Kidney (tissue), 11 donors: ENCODE measurements around the gene AMDHD2. TPM values are rescaled to one million over a fixed set of nuclear protein-coding genes. Genes with fewer than 3 reads are reported as not detected.
"Not testable (repeated sequence)": the region's sequence is repeated elsewhere in the genome, so short reads cannot be mapped to it uniquely, and the experiment has no call there.

Experiments used
- DNase-seq, 5 donors: peaks; one replicate each; pipeline ENCODE4 v3.0.0-alpha.2; 2013 to 2020
- FAIRE-seq: peaks from 2 replicates; lab custom pipeline; 2012; peaks lifted over from hg19 to GRCh38; lab: Jason Lieb, UNC
- H3K27ac ChIP-seq, 2 donors: one replicate each; pipeline ENCODE4 v1.7.0; 2013; ENCODE audit warnings: low read depth in 2 of 2, low read length in 2 of 2, inconsistent platforms in 1 of 2
- H3K27me3 ChIP-seq: one replicate; pipeline ENCODE4 v1.7.1; 2013; ENCODE audit warnings: low read length, inconsistent platforms; ENCODE audit not compliant: control insufficient read depth, insufficient read depth
- H3K36me3 ChIP-seq, 3 donors: one replicate each; pipeline versions ENCODE4 v1.7.0 to v1.7.1; 2013; ENCODE audit warnings: low read length in 3 of 3, control low read depth in 1 of 3, inconsistent platforms in 1 of 3; ENCODE audit not compliant: insufficient read depth in 3 of 3, control insufficient read depth in 2 of 3
- H3K4me1 ChIP-seq, 3 donors: one replicate each; pipeline versions ENCODE4 v1.7.0 to v1.7.1; 2013; ENCODE audit warnings: low read length in 3 of 3, inconsistent platforms in 1 of 3, low read depth in 1 of 3; ENCODE audit not compliant: control insufficient read depth in 2 of 3, insufficient read depth in 2 of 3
- H3K4me3 ChIP-seq, 3 donors: one replicate each; pipeline versions ENCODE4 v1.7.0 to v1.8.1; 2013; ENCODE audit warnings: low read length in 3 of 3, control low read depth in 1 of 3, inconsistent platforms in 1 of 3
- H3K9ac ChIP-seq, 3 donors: one replicate each; pipeline versions ENCODE4 v1.7.0 to v1.7.1; 2013; ENCODE audit warnings: low read length in 3 of 3, control low read depth in 1 of 3, inconsistent platforms in 1 of 3
- H3K9me3 ChIP-seq, 3 donors: one replicate each; pipeline versions ENCODE4 v1.7.0 to v1.7.1; 2013; ENCODE audit warnings: low read length in 3 of 3, control low read depth in 1 of 3, inconsistent platforms in 1 of 3; ENCODE audit not compliant: control insufficient read depth in 2 of 3, insufficient read depth in 1 of 3
- intact Hi-C: fragments of 100-400 bp; cut with DNase I; formaldehyde crosslinking; loops from one replicate; pipeline ENCODE4 v1.11.1; 2022
- microRNA-seq: library from miRNA; unstranded; fragments of <30 nt; microRNA quantifications from one replicate; pipeline ENCODE4 v1.2.0, GENCODE V29; 2020
- polyA plus RNA-seq: library from polyadenylated mRNA; stranded (reverse); fragments of 350-450 nt; fragmentation: Illumina TruSeq; extraction: RNeasy Lipid Tissue Mini Kit (QIAGEN cat#74804); gene quantifications from one replicate; pipeline ENCODE4 v1.2.3, GENCODE V29; 2014; ENCODE audit warnings: low read depth, low replicate concordance; ENCODE audit not compliant: insufficient read depth
- total RNA-seq: library from RNA; stranded (reverse); fragmentation: NEBNext Ultra II Directional; extraction: Animal tissue kit (Norgen Biotek cat#: 25700); gene quantifications from one replicate; pipeline ENCODE4 v1.2.1, GENCODE V29; 2021
- donor health status: control.
- donor health status: control.
- donor health status: DM: yes; HTN: yes; CAD: no.
- donor health status: Normal renal cell carcinoma (clear cell type).

Gene AMDHD2
- total and polyA plus RNA-seq, 2 donors from 2014 or later = 51.8 to 52.1 TPM

GRCh38 chr16:2578905-2579304 is 58.7 kb downstream of the AMDHD2 start:
- FAIRE-seq, H3K27me3 ChIP-seq, DNase-seq, H3K4me1 ChIP-seq, intact Hi-C loops, H3K9ac ChIP-seq, H3K27ac ChIP-seq, H3K9me3 ChIP-seq, H3K4me3 ChIP-seq, H3K36me3 ChIP-seq: not testable (repeated sequence)

- H3K27me3 ChIP-seq, H3K4me3 ChIP-seq, H3K9me3 ChIP-seq, H3K9ac ChIP-seq, H3K27ac ChIP-seq, FAIRE-seq, H3K36me3 ChIP-seq, intact Hi-C loops, H3K4me1 ChIP-seq: not testable (repeated sequence)
- DNase-seq = peak; percentile 32 to 87 (median 80)
These were observed 60.0 kb downstream of the AMDHD2 start for GRCh38 chr16:2580143-2580542.

GRCh38 chr16:2580818-2581217 is 60.6 kb downstream of the AMDHD2 start:
- H3K36me3 ChIP-seq, H3K9ac ChIP-seq, H3K27ac ChIP-seq, H3K4me3 ChIP-seq, H3K9me3 ChIP-seq, DNase-seq, intact Hi-C loops, H3K27me3 ChIP-seq, FAIRE-seq, H3K4me1 ChIP-seq: not testable (repeated sequence)

Small RNAs within 50 kb of the gene (microRNA-seq; reads per million reads assigned to microRNA genes)
- gene MIR3178 = not detected

Other genes with a start within 250 kb of the AMDHD2 start
- gene ABCA3, start 179.6 kb upstream of the AMDHD2 start, total RNA-seq = 35.5 TPM
- gene ABCA3, start 179.6 kb upstream of the AMDHD2 start, polyA plus RNA-seq = 5.5 TPM
- 2.9 TPM for gene CCNF, start 90.9 kb upstream of the AMDHD2 start, total RNA-seq
- gene CCNF, start 90.9 kb upstream of the AMDHD2 start, polyA plus RNA-seq = 0.77 TPM
- gene TEDC2, start 60.3 kb upstream of the AMDHD2 start, total RNA-seq = 1.4 TPM
- gene TEDC2, start 60.3 kb upstream of the AMDHD2 start, polyA plus RNA-seq = 1.7 TPM
- gene NTN3, start 49.1 kb upstream of the AMDHD2 start, total RNA-seq = 0.28 TPM
- gene NTN3, start 49.1 kb upstream of the AMDHD2 start, polyA plus RNA-seq = not detected
- gene TBC1D24, start 45.2 kb upstream of the AMDHD2 start, total RNA-seq = 25.7 TPM
- 23.9 TPM for gene TBC1D24, start 45.2 kb upstream of the AMDHD2 start, polyA plus RNA-seq
- 303 TPM for gene ATP6V0C, start 6.4 kb upstream of the AMDHD2 start, total RNA-seq
- 520 TPM for gene ATP6V0C, start 6.4 kb upstream of the AMDHD2 start, polyA plus RNA-seq
- gene CEMP1, start 11.0 kb downstream of the AMDHD2 start, total RNA-seq = 0.54 TPM
- not detected for gene CEMP1, start 11.0 kb downstream of the AMDHD2 start, polyA plus RNA-seq
- gene PDPK1, start 17.6 kb downstream of the AMDHD2 start, total RNA-seq = 52.3 TPM
- 14.3 TPM for gene PDPK1, start 17.6 kb downstream of the AMDHD2 start, polyA plus RNA-seq
- 19.9 TPM for gene KCTD5, start 162.2 kb downstream of the AMDHD2 start, total RNA-seq
- gene KCTD5, start 162.2 kb downstream of the AMDHD2 start, polyA plus RNA-seq = 12.8 TPM
- gene PRSS27, start 199.9 kb downstream of the AMDHD2 start, total RNA-seq = 2.1 TPM
- gene PRSS27, start 199.9 kb downstream of the AMDHD2 start, polyA plus RNA-seq = 0.41 TPM
- gene SRRM2, start 232.3 kb downstream of the AMDHD2 start, total RNA-seq = 621 TPM
- gene SRRM2, start 232.3 kb downstream of the AMDHD2 start, polyA plus RNA-seq = 386 TPM